SIG-M5 (cell line): ENCODE data around the gene ARID1B.

Experiments used
- DNase-seq: peaks from one replicate; lab custom pipeline; 2025; lab: John Stamatoyannopoulos, UW

ARID1B gene

GRCh38 chr6:157099912-157100593, 322.9 kb downstream of the ARID1B start:
- no peak for DNase-seq

DNA sequence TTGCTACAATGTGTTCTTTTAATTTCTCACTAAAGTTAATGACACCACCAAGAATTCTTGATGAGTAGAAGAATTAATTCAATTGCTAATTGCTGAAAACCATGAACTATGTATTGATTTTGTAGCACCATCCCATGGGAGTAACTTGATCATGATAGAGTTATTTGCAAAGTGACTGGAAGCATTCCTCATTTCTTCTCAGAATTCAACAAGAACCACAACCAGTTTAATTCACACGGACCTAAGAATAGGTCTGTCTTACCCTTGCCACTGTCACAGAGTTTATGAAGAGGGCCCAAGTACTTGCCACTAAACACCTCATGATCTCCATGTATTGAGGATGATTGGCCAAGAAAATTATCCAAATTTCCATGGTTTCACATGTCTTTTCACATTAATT, 324.0 kb downstream of the ARID1B start:
- no peak for DNase-seq

DNA sequence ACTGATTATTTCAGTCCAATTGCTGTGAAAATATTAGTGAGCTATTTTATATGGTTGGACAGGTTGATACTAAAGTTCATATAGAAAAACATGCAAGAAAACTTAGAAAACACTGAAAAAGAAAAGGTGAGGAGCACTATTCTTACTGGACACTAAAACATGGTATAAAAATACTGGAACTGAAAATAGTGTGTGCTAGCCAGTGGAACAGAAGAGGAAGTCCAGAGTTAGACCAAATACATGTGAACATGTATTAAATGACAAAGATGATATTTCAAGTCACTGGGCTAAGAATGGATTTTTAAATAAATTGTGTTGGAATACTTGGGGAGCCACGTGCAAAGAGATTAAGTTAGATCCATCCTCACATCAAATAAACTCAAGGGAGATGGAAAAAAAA, 327.6 kb downstream of the ARID1B start:
- DNase-seq = no peak

DNA sequence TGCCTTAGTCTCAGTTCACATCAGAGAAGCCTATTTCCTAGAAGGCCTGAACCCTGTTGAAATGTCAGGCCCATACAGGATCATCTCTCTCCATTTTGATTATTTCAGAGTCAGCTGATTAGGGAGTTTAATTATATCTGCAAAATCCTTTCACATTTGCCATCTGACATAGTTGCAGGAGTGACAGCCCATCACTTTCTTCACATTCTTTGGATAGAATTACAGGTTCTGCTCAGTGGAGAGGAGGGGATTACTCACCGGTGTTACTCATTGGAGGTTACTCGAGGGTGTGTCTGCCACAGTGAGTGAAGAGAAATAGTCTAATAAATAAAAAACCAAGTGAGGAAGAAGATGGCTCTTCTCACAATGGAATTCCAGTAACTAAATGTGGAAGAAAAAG, 329.3 kb downstream of the ARID1B start:
- no peak for DNase-seq

- DNase-seq = no peak
These were observed 330.4 kb downstream of the ARID1B start for GRCh38 chr6:157107571-157107914.

DNA sequence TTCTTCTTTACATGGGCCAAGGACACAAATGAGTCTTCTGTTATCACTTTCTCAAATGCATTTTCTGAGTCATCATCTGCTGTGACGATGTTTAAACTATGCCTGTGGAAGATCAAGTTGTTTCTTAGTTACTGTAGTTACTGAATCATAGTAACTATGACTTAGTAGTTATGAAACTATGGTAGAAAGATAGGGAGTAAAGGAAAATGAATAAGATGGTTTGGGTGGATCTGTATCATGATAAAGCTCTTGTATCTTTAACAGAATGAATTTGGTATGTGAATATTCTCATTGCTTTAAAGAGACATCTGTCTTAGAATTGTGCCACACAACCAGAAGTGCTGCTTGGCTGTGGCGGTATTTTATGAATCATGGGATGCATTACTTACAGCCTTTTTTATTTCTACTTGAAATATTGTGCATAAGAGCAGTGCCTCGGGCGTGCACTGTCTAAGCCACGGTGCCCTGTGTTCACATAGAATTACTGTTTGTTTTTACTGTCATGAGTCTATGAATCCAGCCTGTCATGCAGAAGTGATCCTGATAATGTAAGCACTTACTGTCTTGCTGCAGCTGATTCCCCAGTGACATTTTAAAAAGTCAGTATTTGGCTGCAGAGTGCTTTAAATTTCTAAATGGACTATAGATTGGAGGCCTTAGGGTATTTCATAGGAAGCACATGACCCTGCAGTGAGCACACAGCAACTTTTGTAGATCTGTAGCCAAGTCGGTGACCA, 330.9 kb downstream of the ARID1B start:
- no peak for DNase-seq

GRCh38 chr6:157108923-157109322, 331.7 kb downstream of the ARID1B start:
- DNase-seq = no peak

- DNase-seq = no peak
These were observed 333.4 kb downstream of the ARID1B start for GRCh38 chr6:157110607-157111006.

GRCh38 chr6:157113389-157113788, 336.2 kb downstream of the ARID1B start:
- no peak for DNase-seq

GRCh38 chr6:157116426-157116825, 339.2 kb downstream of the ARID1B start:
- no peak for DNase-seq

GRCh38 chr6:157117431-157118095, 340.4 kb downstream of the ARID1B start:
- DNase-seq = no peak

- no peak for DNase-seq
These were observed 342.4 kb downstream of the ARID1B start for GRCh38 chr6:157119502-157120027.

- DNase-seq = no peak
These were observed 343.5 kb downstream of the ARID1B start for GRCh38 chr6:157120534-157121232.

- DNase-seq = no peak
These were observed 344.7 kb downstream of the ARID1B start for GRCh38 chr6:157121897-157122296.

DNA sequence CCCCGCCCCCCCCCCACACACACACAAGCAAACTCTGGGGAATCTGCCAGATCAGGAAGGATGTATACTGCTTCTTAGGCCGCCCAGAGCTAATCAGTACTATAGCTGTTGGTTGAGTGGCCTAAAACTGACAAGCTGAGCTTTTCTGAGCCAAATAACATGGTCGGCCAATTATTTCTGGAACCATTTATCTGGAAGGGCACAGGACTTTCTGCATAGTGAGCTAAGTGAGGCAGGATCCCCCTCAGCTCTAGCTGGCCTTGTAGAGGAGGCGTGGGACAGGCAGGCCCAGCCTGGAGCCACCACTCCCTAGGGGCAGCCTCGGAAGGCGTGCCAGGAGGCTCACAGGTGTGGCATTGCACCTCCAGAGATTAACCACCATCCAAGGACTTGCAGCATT, 346.1 kb downstream of the ARID1B start:
- no peak for DNase-seq

- no peak for DNase-seq
These were observed 347.5 kb downstream of the ARID1B start for GRCh38 chr6:157124485-157125254.

- DNase-seq = no peak
These were observed 348.4 kb downstream of the ARID1B start for GRCh38 chr6:157125531-157125930.

- DNase-seq = no peak
These were observed 349.3 kb downstream of the ARID1B start for GRCh38 chr6:157126183-157127098.

DNA sequence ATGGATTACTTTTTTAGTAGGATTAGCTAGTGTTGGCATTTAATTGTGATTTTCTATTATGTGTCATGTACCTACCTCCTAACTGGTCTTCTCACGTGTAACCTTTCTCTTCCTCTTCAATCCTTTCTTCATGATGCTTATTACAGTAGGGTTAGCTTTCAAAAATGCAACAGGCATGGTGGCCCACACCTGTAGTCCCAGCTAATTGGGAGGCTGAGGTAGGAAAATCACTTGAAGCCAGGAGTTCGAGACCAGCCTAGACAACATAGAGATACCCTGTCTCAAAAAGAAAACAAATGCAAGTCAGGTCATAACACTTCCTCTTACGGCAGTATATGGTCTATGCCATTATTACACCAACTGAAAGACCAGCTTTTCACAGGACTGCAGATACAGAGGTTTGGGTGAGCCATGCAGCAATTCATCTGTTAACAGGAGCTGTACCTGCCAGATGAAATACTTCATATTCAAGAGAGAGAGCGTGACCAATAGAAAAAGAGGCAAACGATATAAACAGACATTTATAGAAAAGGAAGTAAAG, 351.1 kb downstream of the ARID1B start:
- no peak for DNase-seq

DNA sequence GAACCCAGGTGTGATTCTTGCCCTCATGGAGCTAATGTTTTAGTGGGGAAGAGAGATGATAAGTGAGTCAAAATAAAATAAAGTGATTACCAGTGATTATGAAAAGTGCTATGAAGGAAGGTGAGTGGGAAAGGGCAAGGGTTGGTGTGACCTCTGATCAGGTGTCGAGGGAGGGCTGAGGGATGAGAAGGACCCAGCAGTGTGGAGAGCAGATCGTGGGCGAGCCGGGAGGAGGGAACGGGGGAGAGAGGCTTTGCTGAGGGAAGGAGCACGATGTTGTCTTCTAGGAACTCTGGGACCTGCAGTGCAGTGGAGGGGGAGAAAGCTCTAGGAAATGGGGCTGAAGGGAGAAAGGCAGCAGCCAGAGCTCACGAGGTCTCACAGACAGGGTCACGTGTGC, 354.1 kb downstream of the ARID1B start:
- DNase-seq = no peak
